Measurements from ENCODE around the gene GP2. TPM values are rescaled to one million over a fixed set of nuclear protein-coding genes. Genes with fewer than 3 reads are reported as not detected.

GP2 gene
- not detected for total RNA-seq

GRCh38 chr16:20327444-20328041, at the start of gene GP2:
Gene GP2, minus strand, starts transcription at chr16:20327513. Its CDS starts 1,082 bp downstream, at chr16:20326431.
- H3K27ac Mint-ChIP-seq = no peak within 1 kb of the TSS
- H3K4me1 Mint-ChIP-seq (ENCODE audit: low read depth) = no peaks in the 10 kb centered on the region
- H3K36me3 Mint-ChIP-seq (ENCODE audit: low read depth) = no peaks in the 10 kb centered on the region
- CTCF ChIA-PET = no interaction called here
- peaks cover 4% of the 10 kb centered on the region for H3K27me3 Mint-ChIP-seq (ENCODE audit: low read depth)
- H3K9me3 Mint-ChIP-seq = no peaks in the 10 kb centered on the region
- intact Hi-C loops (cut with micrococcal nuclease) = no loop called here
- no peak within 1 kb of the TSS for H3K4me3 Mint-ChIP-seq
- no peak for DNase-seq

- Mint-ChIP-seq H3K36me3 (ENCODE audit: low read depth) (no peaks in the 10 kb centered on the region), H3K27ac (no peak overlapping the region), H3K27me3 (ENCODE audit: low read depth) (peaks cover 21% of the 10 kb centered on the region), H3K4me3 (no peak overlapping the region), H3K4me1 (ENCODE audit: low read depth) (no peaks in the 10 kb centered on the region), H3K9me3 (no peaks in the 10 kb centered on the region)
- no peak for DNase-seq
- CTCF ChIA-PET = interaction anchor here (1.2 to 2.1 kb wide), 2 partner anchors 10 to 12 kb away, joined by 3 to 4 read pairs; no protein-coding TSS in a partner anchor
- intact Hi-C loops (cut with micrococcal nuclease) = no loop called here
Measured at GRCh38 chr16:20372701-20373100, 45.4 kb upstream of the GP2 start.

GRCh38 chr16:20369452-20370054, 42.2 kb upstream of the GP2 start:
- H3K9me3 Mint-ChIP-seq = no peaks in the 10 kb centered on the region
- CTCF ChIA-PET = no interaction called here
- no peak overlapping the region for H3K4me3 Mint-ChIP-seq
- no peak overlapping the region for H3K27ac Mint-ChIP-seq
- DNase-seq = no peak
- intact Hi-C loops (cut with micrococcal nuclease) = no loop called here
- H3K27me3 Mint-ChIP-seq (ENCODE audit: low read depth) = peaks cover 24% of the 10 kb centered on the region
- no peaks in the 10 kb centered on the region for H3K4me1 Mint-ChIP-seq (ENCODE audit: low read depth)
- H3K36me3 Mint-ChIP-seq (ENCODE audit: low read depth) = no peaks in the 10 kb centered on the region

- DNase-seq = no peak
- Mint-ChIP-seq H3K27ac (no peak overlapping the region), H3K27me3 (ENCODE audit: low read depth) (peaks cover 19% of the 10 kb centered on the region), H3K9me3 (no peaks in the 10 kb centered on the region), H3K36me3 (ENCODE audit: low read depth) (no peaks in the 10 kb centered on the region), H3K4me3 (no peak overlapping the region), H3K4me1 (ENCODE audit: low read depth) (no peaks in the 10 kb centered on the region)
- intact Hi-C loops (cut with micrococcal nuclease) = no loop called here
- CTCF ChIA-PET = interaction anchor here (1.5 kb wide), 1 partner anchor 21 kb away, joined by 4 read pairs; no protein-coding TSS in a partner anchor
Measured at GRCh38 chr16:20364051-20364450, 36.7 kb upstream of the GP2 start.

GRCh38 chr16:20363191-20363590, 35.9 kb upstream of the GP2 start:
- CTCF ChIA-PET = interaction anchor here (0.6 to 1.5 kb wide), 2 partner anchors 21 to 456 kb away, joined by 4 to 6 read pairs; no protein-coding TSS in a partner anchor
- H3K9me3 Mint-ChIP-seq = no peaks in the 10 kb centered on the region
- no peak for DNase-seq

GRCh38 chr16:20359997-20360396, 32.7 kb upstream of the GP2 start:
- peak; percentile 7 for DNase-seq
- peaks cover 20% of the 10 kb centered on the region for H3K27me3 Mint-ChIP-seq (ENCODE audit: low read depth)
- no peak overlapping the region for H3K27ac Mint-ChIP-seq
- no peaks in the 10 kb centered on the region for H3K36me3 Mint-ChIP-seq (ENCODE audit: low read depth)
- no peak overlapping the region for H3K4me3 Mint-ChIP-seq
- H3K4me1 Mint-ChIP-seq (ENCODE audit: low read depth) = no peaks in the 10 kb centered on the region
- no peaks in the 10 kb centered on the region for H3K9me3 Mint-ChIP-seq
- intact Hi-C loops (cut with micrococcal nuclease) = no loop called here
- CTCF ChIA-PET = no interaction called here

More at GRCh38 chr16:20363191-20363590, 35.9 kb upstream of the GP2 start:
- no peak overlapping the region for H3K4me3 Mint-ChIP-seq
- H3K27me3 Mint-ChIP-seq (ENCODE audit: low read depth) = peaks cover 17% of the 10 kb centered on the region
- no peak overlapping the region for H3K27ac Mint-ChIP-seq
- no peaks in the 10 kb centered on the region for H3K36me3 Mint-ChIP-seq (ENCODE audit: low read depth)
- intact Hi-C loops (cut with micrococcal nuclease) = no loop called here
- H3K4me1 Mint-ChIP-seq (ENCODE audit: low read depth) = no peaks in the 10 kb centered on the region

- Mint-ChIP-seq H3K36me3 (ENCODE audit: low read depth) (no peaks in the 10 kb centered on the region), H3K4me3 (no peak overlapping the region), H3K4me1 (ENCODE audit: low read depth) (no peaks in the 10 kb centered on the region), H3K27me3 (ENCODE audit: low read depth) (peaks cover 19% of the 10 kb centered on the region), H3K27ac (no peak overlapping the region), H3K9me3 (no peaks in the 10 kb centered on the region)
- intact Hi-C loops (cut with micrococcal nuclease) = no loop called here
- no peak for DNase-seq
- CTCF ChIA-PET = no interaction called here
Measured at GRCh38 chr16:20355114-20355782, 27.9 kb upstream of the GP2 start.

- Mint-ChIP-seq H3K4me1 (ENCODE audit: low read depth) (no peaks in the 10 kb centered on the region), H3K9me3 (no peaks in the 10 kb centered on the region), H3K36me3 (ENCODE audit: low read depth) (no peaks in the 10 kb centered on the region), H3K4me3 (no peak overlapping the region), H3K27ac (no peak overlapping the region), H3K27me3 (ENCODE audit: low read depth) (peaks cover 16% of the 10 kb centered on the region)
- CTCF ChIA-PET = no interaction called here
- intact Hi-C loops (cut with micrococcal nuclease) = no loop called here
- no peak for DNase-seq
Measured at GRCh38 chr16:20353379-20353778, 26.1 kb upstream of the GP2 start.

- Mint-ChIP-seq H3K9me3 (no peaks in the 10 kb centered on the region), H3K27ac (no peak within 1 kb of the TSS), H3K36me3 (ENCODE audit: low read depth) (no peaks in the 10 kb centered on the region), H3K27me3 (ENCODE audit: low read depth) (peaks cover 16% of the 10 kb centered on the region), H3K4me3 (no peak within 1 kb of the TSS), H3K4me1 (ENCODE audit: low read depth) (no peaks in the 10 kb centered on the region)
- no peak for DNase-seq
- CTCF ChIA-PET = no interaction called here
- intact Hi-C loops (cut with micrococcal nuclease) = no loop called here
Measured at GRCh38 chr16:20352615-20353014, 25.3 kb upstream of the GP2 start, which contains the start of gene UMOD. Gene UMOD, minus strand, starts transcription at chr16:20352715. Its CDS starts 1,978 bp downstream, at chr16:20350737.

GRCh38 chr16:20349615-20350014, 22.3 kb upstream of the GP2 start:
- CTCF ChIA-PET = interaction anchor here (0.7 to 1.2 kb wide), 2 partner anchors 12 to 35 kb away, joined by 4 to 6 read pairs; no protein-coding TSS in a partner anchor
- H3K27ac Mint-ChIP-seq = no peak overlapping the region
- intact Hi-C loops (cut with micrococcal nuclease) = no loop called here
- no peak for DNase-seq
- no peak overlapping the region for H3K4me3 Mint-ChIP-seq
- H3K36me3 Mint-ChIP-seq (ENCODE audit: low read depth) = no peaks in the 10 kb centered on the region
- no peaks in the 10 kb centered on the region for H3K9me3 Mint-ChIP-seq
- no peaks in the 10 kb centered on the region for H3K4me1 Mint-ChIP-seq (ENCODE audit: low read depth)
- H3K27me3 Mint-ChIP-seq (ENCODE audit: low read depth) = peaks cover 2% of the 10 kb centered on the region

- Mint-ChIP-seq H3K9me3 (no peaks in the 10 kb centered on the region), H3K27ac (no peak overlapping the region), H3K27me3 (ENCODE audit: low read depth) (no peaks in the 10 kb centered on the region), H3K4me3 (no peak overlapping the region), H3K36me3 (ENCODE audit: low read depth) (no peaks in the 10 kb centered on the region), H3K4me1 (ENCODE audit: low read depth) (no peaks in the 10 kb centered on the region)
- CTCF ChIA-PET = interaction anchor here (1.0 to 1.2 kb wide), 2 partner anchors 34 to 36 kb away, joined by 3 to 6 read pairs; no protein-coding TSS in a partner anchor
- DNase-seq = no peak
- intact Hi-C loops (cut with micrococcal nuclease) = no loop called here
Measured at GRCh38 chr16:20348365-20349185, 21.3 kb upstream of the GP2 start.

GRCh38 chr16:20347666-20348364, 20.5 kb upstream of the GP2 start:
- H3K36me3 Mint-ChIP-seq (ENCODE audit: low read depth) = no peaks in the 10 kb centered on the region
- CTCF ChIA-PET = no interaction called here
- H3K4me3 Mint-ChIP-seq = no peak overlapping the region
- intact Hi-C loops (cut with micrococcal nuclease) = no loop called here
- no peak overlapping the region for H3K27ac Mint-ChIP-seq
- no peaks in the 10 kb centered on the region for H3K27me3 Mint-ChIP-seq (ENCODE audit: low read depth)
- no peaks in the 10 kb centered on the region for H3K9me3 Mint-ChIP-seq
- no peaks in the 10 kb centered on the region for H3K4me1 Mint-ChIP-seq (ENCODE audit: low read depth)
- DNase-seq = no peak

Data from activated naive CD4-positive, alpha-beta T cell treated with anti-CD3 and anti-CD28 coated beads for 36 hours (primary cell).